ENCODE results near the gene PARK7. TPM values are rescaled to one million over a fixed set of nuclear protein-coding genes. Genes with fewer than 3 reads are reported as not detected.

PARK7 gene
- total RNA-seq, 2 experiments from 2014 or later = 429 to 457 TPM

DNA sequence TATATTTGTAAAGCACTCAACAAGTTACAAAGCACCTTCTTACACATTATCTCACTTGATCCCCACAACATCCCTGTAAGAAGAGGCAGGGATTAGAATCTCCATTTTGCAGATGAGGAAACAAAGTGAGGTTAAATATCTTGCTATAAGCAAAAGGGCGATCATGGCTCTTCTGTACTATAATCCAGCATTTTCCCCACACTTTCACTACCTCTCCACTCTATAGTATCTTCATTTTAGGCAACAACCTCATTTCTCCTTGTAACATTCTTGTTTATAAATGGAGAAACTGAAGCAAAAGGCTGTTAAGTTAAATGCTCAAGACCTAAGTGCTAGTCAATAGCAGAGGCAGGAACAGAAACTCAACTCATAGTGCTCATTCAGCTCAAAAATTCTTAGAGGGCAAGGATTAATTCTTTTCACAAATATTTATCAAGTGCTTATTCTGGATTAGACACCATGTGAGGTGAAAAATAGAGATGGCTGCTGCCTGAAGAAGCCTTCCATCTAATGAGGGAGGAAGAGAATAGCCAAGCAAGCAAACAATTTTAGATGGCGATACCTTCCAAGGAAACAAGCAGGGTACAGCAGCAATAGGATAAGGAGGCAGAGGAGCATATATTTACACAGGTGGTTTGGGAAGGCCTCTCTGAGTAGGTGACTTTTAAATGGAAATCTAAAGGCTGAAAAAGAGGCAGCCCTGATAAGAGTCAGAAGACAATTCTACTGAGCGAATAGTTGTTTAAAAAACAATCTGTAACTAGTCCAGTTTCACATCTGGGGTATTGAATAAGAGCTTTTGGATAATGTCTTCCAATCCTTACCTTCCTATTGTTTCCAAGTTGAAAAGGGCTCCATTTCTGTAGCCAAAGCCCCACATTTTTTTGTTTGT is 61.1 kb downstream of the PARK7 start:
- ChIA-PET POLR2A (no interaction called here), CTCF (interaction anchor here (0.6 to 7.3 kb wide), 3 partner anchors 7 to 293 kb away, joined by 3 to 38 read pairs (median 22); no protein-coding TSS in a partner anchor)
- Mint-ChIP-seq H3K27me3 (peaks cover 31% of the 10 kb centered on the region), H3K27ac (no peak overlapping the region), H3K4me1 (ENCODE audit: low read depth) (peaks cover 12% of the 10 kb centered on the region), H3K36me3 (no peaks in the 10 kb centered on the region), H3K4me3 (no peak overlapping the region), H3K9me3 (no peaks in the 10 kb centered on the region)
- DNase-seq = no peak
- intact Hi-C loops (cut with micrococcal nuclease) = no loop called here

DNA sequence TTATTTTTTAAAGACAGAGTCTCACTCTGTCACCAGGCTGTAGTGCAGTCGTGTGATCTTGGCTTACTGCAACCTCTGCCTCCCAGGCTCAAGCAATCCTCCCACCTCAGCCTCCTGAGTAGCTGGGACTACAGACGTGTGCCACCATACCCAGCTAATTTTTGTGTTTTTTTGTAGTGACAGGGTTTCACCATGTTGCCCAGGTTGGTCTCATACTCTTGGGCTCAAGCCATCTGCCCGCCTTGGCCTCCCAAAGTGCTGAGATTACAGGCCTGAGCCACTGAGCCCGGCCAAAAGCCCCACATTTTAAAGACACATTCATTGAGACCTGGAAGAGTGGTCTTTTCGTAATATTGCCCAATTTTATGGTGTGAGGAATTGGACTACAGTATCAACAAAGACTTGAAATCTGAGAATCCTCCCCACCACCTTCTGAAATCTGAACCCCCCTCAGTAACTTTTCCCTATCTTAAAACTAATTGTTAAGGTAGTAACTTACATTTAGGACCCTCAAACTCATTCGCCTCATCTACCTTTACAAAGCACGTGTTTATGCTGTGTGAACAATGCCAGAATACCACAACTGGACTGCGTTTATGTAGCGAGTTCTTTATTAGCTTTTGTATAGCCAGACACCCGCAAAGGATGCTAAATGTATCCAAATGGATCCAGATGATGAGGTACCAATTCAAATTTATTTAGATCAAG is 61.9 kb downstream of the PARK7 start:
- Mint-ChIP-seq H3K27ac (no peak overlapping the region), H3K27me3 (peaks cover 26% of the 10 kb centered on the region), H3K36me3 (no peaks in the 10 kb centered on the region), H3K9me3 (no peaks in the 10 kb centered on the region), H3K4me3 (no peak overlapping the region), H3K4me1 (ENCODE audit: low read depth) (peaks cover 12% of the 10 kb centered on the region)
- CTCF ChIA-PET = interaction anchor here (3.4 to 7.3 kb wide), 2 partner anchors 8 to 292 kb away, joined by 22 to 38 read pairs; no protein-coding TSS in a partner anchor
- DNase-seq = no peak
- POLR2A ChIA-PET = no interaction called here
- intact Hi-C loops (cut with micrococcal nuclease) = no loop called here

DNA sequence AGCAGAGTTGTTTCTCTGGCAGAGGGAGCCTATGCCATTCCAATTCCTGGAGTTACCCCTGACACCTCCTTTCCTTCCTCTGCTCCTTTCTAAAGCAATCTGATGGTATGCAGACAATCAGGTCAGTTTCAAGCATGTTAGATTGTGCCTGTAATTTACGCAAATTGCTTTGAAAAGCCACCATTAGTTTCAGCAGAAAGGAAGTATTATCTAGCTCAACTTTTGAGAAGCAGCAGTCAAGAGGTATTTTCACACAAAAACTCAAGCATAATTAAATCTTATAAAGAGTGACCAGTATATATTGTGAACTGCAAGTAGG is 62.4 kb downstream of the PARK7 start:
- Mint-ChIP-seq H3K4me3 (no peak overlapping the region), H3K4me1 (ENCODE audit: low read depth) (peaks cover 12% of the 10 kb centered on the region), H3K36me3 (no peaks in the 10 kb centered on the region), H3K9me3 (no peaks in the 10 kb centered on the region), H3K27me3 (peaks cover 24% of the 10 kb centered on the region), H3K27ac (no peak overlapping the region)
- ChIA-PET POLR2A (no interaction called here), CTCF (interaction anchor here (0.9 to 7.3 kb wide), 3 partner anchors 9 to 291 kb away, joined by 3 to 38 read pairs (median 22); no protein-coding TSS in a partner anchor)
- no peak for DNase-seq
- intact Hi-C loops (cut with micrococcal nuclease) = no loop called here

DNA sequence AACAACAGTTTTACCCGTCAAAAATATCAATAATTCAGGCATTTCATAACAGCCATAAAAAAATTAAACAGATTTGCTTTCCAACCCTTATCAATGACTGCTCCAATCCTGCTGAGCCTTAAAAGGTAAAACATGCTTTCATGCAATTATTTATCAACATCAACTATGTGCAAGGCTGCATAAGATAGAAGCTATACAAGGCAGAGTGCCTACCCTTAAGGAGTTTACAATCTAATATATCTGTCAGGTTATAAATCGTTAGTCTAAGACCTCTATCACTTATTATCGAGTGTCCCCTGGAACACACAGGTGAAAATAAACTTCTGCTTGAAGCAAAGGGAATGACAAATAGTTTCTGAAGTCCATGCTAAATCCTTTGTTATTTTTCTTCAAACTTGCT is 62.8 kb downstream of the PARK7 start:
- Mint-ChIP-seq H3K4me1 (ENCODE audit: low read depth) (peaks cover 12% of the 10 kb centered on the region), H3K4me3 (no peak overlapping the region), H3K9me3 (no peaks in the 10 kb centered on the region), H3K27ac (no peak overlapping the region), H3K27me3 (peaks cover 21% of the 10 kb centered on the region), H3K36me3 (no peaks in the 10 kb centered on the region)
- ChIA-PET CTCF (interaction anchor here (0.9 to 7.3 kb wide), 3 partner anchors 9 to 291 kb away, joined by 3 to 38 read pairs (median 22); no protein-coding TSS in a partner anchor), POLR2A (no interaction called here)
- intact Hi-C loops (cut with micrococcal nuclease) = no loop called here
- DNase-seq = no peak

DNA sequence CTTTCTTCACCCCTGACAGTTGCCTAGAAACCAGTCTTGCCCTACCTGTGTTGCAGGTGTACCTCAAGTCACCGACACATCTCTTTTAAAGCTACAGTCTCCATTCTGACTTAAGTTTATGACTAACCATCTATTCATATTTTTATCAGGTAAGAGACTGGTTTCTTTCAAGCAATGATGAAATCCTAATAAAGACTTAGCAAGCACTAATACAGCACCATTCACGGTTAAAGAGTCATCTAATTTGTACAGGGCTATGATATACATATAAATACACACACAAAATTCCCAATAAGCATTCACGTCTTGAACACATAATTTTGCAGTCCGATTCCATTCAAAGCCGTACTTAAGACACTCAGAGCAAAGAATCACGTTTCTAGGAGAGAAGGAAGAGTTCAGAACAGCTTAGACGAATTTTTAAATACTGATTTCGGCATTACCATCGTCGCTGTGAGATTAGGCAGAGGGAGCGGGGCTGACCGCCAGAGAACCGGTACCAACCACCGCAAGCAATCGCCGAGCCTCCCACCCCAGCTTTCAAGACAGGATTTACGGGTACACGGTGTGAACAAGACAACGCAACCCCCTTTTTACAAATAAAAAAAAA is 63.7 kb downstream of the PARK7 start:
- POLR2A ChIA-PET = no interaction called here
- CTCF ChIA-PET = interaction anchor here (0.9 to 7.3 kb wide), 3 partner anchors 10 to 290 kb away, joined by 3 to 38 read pairs (median 22); no protein-coding TSS in a partner anchor
- DNase-seq = no peak
- Mint-ChIP-seq H3K4me1 (ENCODE audit: low read depth) (peaks cover 12% of the 10 kb centered on the region), H3K36me3 (no peaks in the 10 kb centered on the region), H3K27ac (no peak overlapping the region), H3K4me3 (peak overlapping the region; percentile 78), H3K27me3 (peaks cover 21% of the 10 kb centered on the region), H3K9me3 (no peaks in the 10 kb centered on the region)
- intact Hi-C loops (cut with micrococcal nuclease) = loop anchor here (5.0 kb wide), 1 partner anchor 72 kb away; no protein-coding TSS in a partner anchor

DNA sequence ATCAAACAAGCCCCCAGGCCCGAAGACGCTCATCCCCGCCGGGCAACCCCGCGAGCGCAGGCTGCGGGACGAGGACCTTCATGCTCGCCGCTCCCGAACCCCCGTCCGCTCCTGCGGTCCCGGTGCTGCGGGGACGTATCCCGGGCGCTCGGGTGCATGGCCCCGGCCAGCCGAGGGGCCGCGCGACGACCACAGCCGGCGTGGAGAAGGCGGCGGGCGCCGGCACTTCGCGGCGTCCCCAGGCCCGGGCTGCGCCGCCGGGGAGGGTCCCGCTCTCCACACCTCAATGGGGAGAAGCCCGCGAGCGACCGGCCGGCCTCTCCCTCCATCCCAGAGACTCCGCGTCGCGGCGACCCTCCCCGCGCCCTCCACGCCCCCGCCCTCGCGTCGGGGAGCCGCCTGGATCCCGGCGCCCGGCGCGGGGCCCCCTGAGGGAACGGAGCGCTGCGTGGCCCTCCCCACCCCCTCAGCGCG is 64.2 kb downstream of the PARK7 start:
- no peak overlapping the region for H3K27ac Mint-ChIP-seq
- no peaks in the 10 kb centered on the region for H3K9me3 Mint-ChIP-seq
- H3K4me3 Mint-ChIP-seq = peak overlapping the region; percentile 78
- peaks cover 12% of the 10 kb centered on the region for H3K4me1 Mint-ChIP-seq (ENCODE audit: low read depth)
- CTCF ChIA-PET = interaction anchor here (3.4 to 7.3 kb wide), 2 partner anchors 10 to 289 kb away, joined by 22 to 38 read pairs; no protein-coding TSS in a partner anchor
- POLR2A ChIA-PET = no interaction called here
- DNase-seq = no peak
- peaks cover 21% of the 10 kb centered on the region for H3K27me3 Mint-ChIP-seq
- H3K36me3 Mint-ChIP-seq = no peaks in the 10 kb centered on the region
- intact Hi-C loops (cut with micrococcal nuclease) = loop anchor here (1.0 to 5.0 kb wide), 2 partner anchors 72 to 293 kb away; partner anchors contain the start of gene SLC45A1

DNA sequence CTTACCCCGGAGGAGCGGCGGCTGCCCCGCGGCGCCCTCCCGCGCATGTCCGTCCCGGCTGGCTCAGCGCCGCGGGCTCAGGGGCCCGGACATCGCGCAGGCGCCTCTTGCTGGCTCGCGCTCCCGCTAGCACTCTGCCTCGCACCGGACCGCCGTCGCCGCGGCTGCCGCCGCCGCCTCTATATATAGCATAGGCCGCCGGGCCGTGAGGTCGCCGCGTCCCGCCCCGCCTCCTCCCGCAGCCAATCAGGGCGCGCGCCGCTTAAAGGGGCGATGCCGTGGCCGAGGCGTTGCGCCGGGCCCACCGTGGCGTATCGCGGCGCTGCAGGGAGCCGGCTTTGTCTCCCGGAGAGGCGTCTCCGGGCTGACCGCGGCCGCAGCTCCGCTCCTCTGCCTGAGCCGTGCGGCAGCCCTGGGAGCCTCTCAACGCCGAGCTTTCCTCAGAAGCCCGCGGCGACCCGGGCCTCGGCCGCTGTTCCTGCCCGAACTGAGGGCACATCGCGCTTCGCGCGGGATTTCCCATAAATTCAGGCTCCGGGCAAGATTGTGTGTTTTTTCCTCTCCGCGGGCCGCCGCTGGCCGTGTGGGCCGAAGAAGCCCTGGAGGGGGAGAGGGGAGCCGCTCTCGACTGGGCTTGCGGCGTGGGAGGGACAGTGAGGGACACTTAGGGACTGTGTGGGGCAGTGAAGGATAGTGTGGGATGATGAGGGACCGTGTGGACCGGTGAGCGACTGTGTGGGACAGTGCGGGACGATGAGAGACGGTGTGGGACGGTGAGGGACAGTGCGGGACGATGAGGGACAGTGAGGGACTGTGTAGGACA is 64.9 kb downstream of the PARK7 start, which contains the start of gene ERRFI1:
Gene ERRFI1, minus strand, starts transcription at position 157 of the 823 bp plus-strand sequence. CDS start 10,690 bp downstream, outside the sequence.
- POLR2A ChIA-PET = no interaction called here
- intact Hi-C loops (cut with micrococcal nuclease) = loop anchor here (1.0 to 5.0 kb wide), 2 partner anchors 71 to 292 kb away; partner anchors contain the start of gene SLC45A1
- peaks cover 12% of the 10 kb centered on the region for H3K4me1 Mint-ChIP-seq (ENCODE audit: low read depth)
- DNase-seq = peak; percentile 91
- no peak within 1 kb of the TSS for H3K27ac Mint-ChIP-seq
- no peaks in the 10 kb centered on the region for H3K9me3 Mint-ChIP-seq
- no peaks in the 10 kb centered on the region for H3K36me3 Mint-ChIP-seq
- CTCF ChIA-PET = interaction anchor here (7.3 kb wide), 1 partner anchor 289 kb away, joined by 38 read pairs; no protein-coding TSS in a partner anchor
- H3K27me3 Mint-ChIP-seq = peaks cover 21% of the 10 kb centered on the region
- peak within 1 kb of the TSS; percentile 78 for H3K4me3 Mint-ChIP-seq

DNA sequence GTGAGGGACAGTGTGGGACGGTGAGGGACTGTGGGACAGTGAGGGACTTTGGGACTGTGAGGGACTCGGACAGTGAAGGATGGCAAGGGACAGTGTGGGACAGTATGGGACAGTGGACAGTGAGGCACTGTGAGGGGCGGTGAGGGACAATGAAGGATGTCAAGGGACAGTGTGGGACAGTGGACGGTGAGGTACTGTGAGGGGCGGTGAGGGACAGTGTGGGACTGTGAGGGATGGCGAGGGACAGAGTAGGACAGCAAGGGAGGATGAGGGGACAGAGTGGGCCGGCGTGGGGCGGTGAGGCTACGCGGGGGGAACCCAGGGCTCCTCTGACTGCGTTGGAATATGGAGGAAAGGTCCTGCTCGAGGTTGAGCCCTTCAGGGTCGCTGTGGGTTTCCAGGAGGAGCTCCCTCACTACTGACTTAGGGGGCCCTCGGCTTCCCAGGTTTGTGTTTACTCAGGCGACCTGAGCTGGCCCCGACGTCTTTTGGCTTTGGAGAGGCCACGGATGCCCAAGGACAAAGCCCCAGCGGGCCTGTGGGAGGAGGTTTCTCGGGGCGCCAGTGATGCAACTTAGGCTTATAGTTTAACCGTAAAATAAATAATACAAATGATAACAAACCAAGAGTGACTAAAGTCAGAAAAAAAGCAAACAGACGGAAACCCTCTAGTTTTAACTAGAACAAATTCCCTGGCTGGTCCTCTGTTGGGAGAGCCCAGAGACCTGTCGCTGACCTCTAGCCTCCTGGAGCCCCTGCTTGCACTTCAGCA is 65.7 kb downstream of the PARK7 start:
- Mint-ChIP-seq H3K27me3 (peaks cover 21% of the 10 kb centered on the region), H3K4me3 (peak overlapping the region; percentile 66), H3K9me3 (no peaks in the 10 kb centered on the region), H3K36me3 (no peaks in the 10 kb centered on the region), H3K27ac (no peak overlapping the region), H3K4me1 (ENCODE audit: low read depth) (peaks cover 12% of the 10 kb centered on the region)
- ChIA-PET POLR2A (no interaction called here), CTCF (interaction anchor here (6.0 to 7.3 kb wide), 2 partner anchors 13 to 288 kb away, joined by 38 to 41 read pairs; no protein-coding TSS in a partner anchor)
- intact Hi-C loops (cut with micrococcal nuclease) = loop anchor here (1.0 to 5.0 kb wide), 2 partner anchors 70 to 291 kb away; partner anchors contain the start of gene SLC45A1
- DNase-seq = no peak

DNA sequence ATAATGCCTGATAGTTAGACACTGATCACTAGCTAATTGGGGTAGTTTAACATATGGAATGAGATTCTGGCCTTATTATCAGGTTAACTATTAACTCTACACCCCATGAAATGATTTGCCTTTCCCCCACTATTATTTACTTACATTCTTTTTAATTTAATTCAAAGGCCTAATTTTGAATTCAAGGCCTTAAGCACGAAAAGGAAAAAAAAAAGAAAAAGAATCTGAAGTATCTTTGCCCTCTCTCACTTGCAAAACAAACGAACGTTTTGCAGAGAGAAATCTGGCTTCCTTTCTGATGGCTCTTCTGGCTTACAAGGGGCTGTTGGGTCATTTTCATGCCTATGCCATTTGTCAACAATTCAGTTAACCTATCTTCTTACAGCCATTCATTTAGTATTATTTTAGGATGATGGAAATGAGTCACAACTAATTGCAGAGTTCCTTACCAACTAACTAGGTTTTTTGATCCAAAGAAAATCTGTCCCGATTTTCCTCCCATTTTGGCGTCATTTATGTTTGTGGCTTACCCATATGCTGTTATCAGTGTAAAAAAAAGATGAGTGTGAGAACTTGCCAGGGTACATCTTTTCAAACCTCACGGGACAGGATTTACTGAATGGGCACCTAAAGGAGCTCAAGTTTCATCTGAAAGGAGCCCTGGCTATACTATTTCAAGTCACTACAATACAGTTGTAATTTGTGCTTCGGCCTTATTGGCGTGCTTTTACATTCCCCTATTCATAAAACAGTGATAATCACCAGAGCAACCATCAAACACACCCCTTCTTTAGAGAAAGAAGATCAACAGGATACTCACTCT is 66.4 kb downstream of the PARK7 start:
- POLR2A ChIA-PET = no interaction called here
- H3K27ac Mint-ChIP-seq = no peak overlapping the region
- peaks cover 12% of the 10 kb centered on the region for H3K4me1 Mint-ChIP-seq (ENCODE audit: low read depth)
- H3K36me3 Mint-ChIP-seq = no peaks in the 10 kb centered on the region
- H3K27me3 Mint-ChIP-seq = peaks cover 20% of the 10 kb centered on the region
- intact Hi-C loops (cut with micrococcal nuclease) = loop anchor here (5.0 kb wide), 1 partner anchor 69 kb away; no protein-coding TSS in a partner anchor
- H3K9me3 Mint-ChIP-seq = no peaks in the 10 kb centered on the region
- CTCF ChIA-PET = interaction anchor here (0.5 to 7.3 kb wide), 4 partner anchors 13 to 323 kb away, joined by 3 to 41 read pairs (median 21); no protein-coding TSS in a partner anchor
- DNase-seq = no peak
- H3K4me3 Mint-ChIP-seq = no peak overlapping the region

DNA sequence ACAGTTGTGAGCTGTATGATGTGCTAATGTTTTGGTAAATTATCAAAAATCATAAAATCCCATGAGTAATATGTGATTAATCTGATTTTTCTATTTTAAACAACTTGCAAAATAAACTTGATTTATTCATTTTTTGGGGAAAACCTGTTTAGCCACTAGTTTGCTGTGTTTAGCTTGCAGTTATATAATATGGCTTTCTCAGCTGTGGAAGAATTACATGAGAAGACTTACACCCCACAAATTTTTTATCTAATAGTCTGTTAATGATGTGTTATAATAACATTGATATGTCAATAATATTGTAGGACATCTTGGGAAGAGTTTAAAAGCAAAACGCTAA is 67.0 kb downstream of the PARK7 start:
- no peak for DNase-seq
- no peak overlapping the region for H3K4me3 Mint-ChIP-seq
- peaks cover 12% of the 10 kb centered on the region for H3K4me1 Mint-ChIP-seq (ENCODE audit: low read depth)
- ChIA-PET CTCF (interaction anchor here (0.5 to 7.3 kb wide), 4 partner anchors 14 to 322 kb away, joined by 3 to 41 read pairs (median 21); no protein-coding TSS in a partner anchor), POLR2A (no interaction called here)
- no peaks in the 10 kb centered on the region for H3K9me3 Mint-ChIP-seq
- intact Hi-C loops (cut with micrococcal nuclease) = loop anchor here (5.0 kb wide), 1 partner anchor 69 kb away; no protein-coding TSS in a partner anchor
- no peak overlapping the region for H3K27ac Mint-ChIP-seq
- H3K27me3 Mint-ChIP-seq = peaks cover 19% of the 10 kb centered on the region
- H3K36me3 Mint-ChIP-seq = no peaks in the 10 kb centered on the region
